GM12873 (cell line): ENCODE measurements around the gene PXT1.

Experiments used
- CTCF ChIP-seq: IDR thresholded peaks from 2 replicates; pipeline ENCODE4 v1.5.1; 2012; ENCODE audit warnings: low read depth, mild to moderate bottlenecking, moderate library complexity, low read length, control low read depth; ENCODE audit not compliant: insufficient read depth; ENCODE audit errors: missing control alignments

The PXT1 gene

GRCh38 chr6:36384095-36384494 lies 58.6 kb downstream of the PXT1 start:
- TF ChIP-seq CTCF = no peak

- no peak for TF ChIP-seq CTCF
Measured at GRCh38 chr6:36383606-36384005, 59.0 kb downstream of the PXT1 start.

GRCh38 chr6:36382976-36383375 lies 59.7 kb downstream of the PXT1 start:
- TF ChIP-seq CTCF = no peak

- no peak for TF ChIP-seq CTCF
Measured at GRCh38 chr6:36381502-36382389, 60.9 kb downstream of the PXT1 start.

- TF ChIP-seq CTCF = no peak
Measured at GRCh38 chr6:36380166-36380565, 62.5 kb downstream of the PXT1 start.

GRCh38 chr6:36378936-36379335 lies 63.7 kb downstream of the PXT1 start:
- no peak for TF ChIP-seq CTCF

GRCh38 chr6:36378243-36378920 lies 64.3 kb downstream of the PXT1 start:
- no peak for TF ChIP-seq CTCF
